NCI-H187 treated with DMSO at 0.1 percent for 48 hours (cell line): Measurements from ENCODE around the gene MMP10.
A peak's percentile ranks its signal among the peaks of the same experiment; 100 is the strongest.

Experiments used
- DNase-seq: peaks from one replicate; lab custom pipeline; 2025; lab: John Stamatoyannopoulos, UW

Gene MMP10

DNA sequence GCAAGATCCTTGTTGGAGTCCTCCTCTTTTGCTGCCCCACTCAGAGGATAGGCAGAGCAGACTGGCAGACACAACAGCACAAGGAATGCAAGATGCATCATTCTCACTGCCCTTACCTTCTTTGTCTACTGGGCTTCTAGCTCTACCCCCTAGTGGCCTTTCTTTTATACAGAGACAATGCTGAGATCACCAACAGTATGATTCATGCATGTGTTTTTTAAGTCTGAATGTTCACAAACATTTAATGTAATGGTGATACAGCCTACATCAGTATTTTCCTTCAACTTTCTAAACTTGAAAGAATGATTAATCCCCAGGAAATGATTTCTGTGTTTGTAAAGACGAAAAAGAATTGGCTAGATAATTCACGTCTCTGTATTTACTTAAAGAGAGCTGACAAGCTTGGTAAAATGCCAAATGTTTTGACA, at the start of gene MMP10:
Gene MMP10 (minus strand): TSS at position 138 of the 428 bp plus-strand sequence. CDS start 37 bp downstream, at position 101.
- DNase-seq = no peak

DNA sequence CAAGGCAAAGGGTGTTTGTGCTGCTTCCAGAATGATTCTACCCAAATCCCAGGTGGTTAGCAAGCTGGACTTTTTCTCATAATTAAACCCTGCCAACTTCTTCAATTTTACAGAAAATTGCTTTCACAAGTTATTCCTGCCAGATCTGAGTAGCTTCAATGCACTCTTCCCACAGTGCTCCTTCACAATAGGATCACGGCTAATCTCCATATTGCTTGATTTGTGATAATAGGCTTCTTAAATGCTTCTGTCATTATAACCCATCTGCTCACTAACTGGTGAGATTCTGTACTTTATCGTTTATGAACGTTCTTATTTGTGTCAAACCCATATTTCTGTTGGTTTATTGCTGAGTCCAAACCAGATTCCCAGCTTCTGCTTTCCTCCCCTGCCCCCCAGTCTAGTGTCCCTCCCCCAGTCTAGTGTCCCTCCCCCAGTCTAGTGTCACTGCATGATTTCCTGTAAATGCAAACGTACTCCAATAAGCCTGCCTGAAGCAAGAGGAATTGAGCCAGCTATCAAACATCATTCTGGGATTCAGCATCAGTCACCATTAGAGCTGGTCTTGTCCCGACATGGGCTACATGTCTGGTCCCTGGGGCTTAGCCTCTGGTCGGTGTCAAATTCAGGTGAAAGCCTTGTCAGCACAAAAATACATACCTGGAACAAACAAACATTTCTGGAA, 49.0 kb upstream of the MMP10 start:
- no peak for DNase-seq

DNA sequence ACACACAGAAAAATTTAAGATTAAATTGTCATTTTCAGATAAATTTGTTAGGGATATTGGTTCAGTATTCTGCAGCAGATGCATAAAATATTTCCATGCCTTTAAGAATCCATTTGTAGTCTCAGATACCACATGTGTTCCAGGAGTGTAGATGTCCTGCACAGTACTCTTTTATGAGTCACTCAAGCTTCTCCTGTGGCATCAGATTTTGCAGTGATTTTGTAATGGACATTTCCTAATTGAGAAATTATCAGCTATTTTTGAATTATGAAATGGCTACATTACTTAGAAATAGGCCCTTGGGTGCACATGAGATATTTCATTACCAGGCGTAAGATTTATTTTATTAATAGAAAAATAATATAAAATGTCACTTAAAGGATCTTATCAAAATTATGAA, 44.1 kb upstream of the MMP10 start:
- DNase-seq = no peak

- no peak for DNase-seq
Measured at GRCh38 chr11:102819491-102819890, 39.1 kb upstream of the MMP10 start.

- DNase-seq = no peak
Measured at GRCh38 chr11:102813484-102813883, 33.1 kb upstream of the MMP10 start.

- DNase-seq = no peak
Measured at GRCh38 chr11:102812188-102812587, 31.8 kb upstream of the MMP10 start.

GRCh38 chr11:102810950-102811660, 30.7 kb upstream of the MMP10 start:
- DNase-seq = peak; percentile 37

DNA sequence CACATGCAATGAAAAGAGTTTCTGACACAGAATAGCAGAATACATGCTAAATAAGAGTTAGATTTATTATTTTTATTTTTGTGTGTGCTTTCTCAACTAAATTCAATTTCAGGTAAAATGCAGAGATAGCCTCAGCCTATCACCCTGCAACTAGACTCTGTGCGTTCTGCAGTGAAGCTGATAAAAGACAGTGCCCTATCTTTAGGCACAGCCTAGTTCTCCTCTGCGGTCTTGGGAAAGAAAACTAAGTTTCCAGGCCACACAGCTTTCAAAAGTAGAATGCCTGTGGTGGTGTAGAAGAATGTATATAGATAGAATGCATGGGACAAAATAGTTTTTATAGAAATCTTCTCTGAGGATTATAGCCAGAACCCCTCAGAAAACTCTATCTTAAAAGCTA, 29.5 kb upstream of the MMP10 start:
- no peak for DNase-seq

GRCh38 chr11:102807921-102808320, 27.5 kb upstream of the MMP10 start:
- DNase-seq = no peak

DNA sequence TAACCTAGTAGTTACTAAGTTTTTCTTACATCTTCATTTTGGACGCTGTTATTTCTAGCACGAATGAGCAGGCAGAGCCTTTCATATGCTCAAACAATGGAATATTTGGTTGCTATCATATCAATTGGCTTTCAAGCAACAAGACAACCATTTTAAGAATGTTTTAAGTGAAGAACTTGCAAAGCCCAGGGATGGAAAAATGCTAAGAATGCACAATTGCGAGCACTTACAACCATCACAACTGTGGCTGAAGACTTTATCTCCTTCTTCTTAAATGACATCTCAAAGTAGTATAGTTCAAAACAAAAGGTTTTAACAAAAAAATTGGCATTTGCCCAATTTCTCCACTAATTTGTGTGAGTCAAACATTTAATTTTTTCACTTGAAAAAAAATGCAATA, 25.9 kb upstream of the MMP10 start:
- no peak for DNase-seq

DNA sequence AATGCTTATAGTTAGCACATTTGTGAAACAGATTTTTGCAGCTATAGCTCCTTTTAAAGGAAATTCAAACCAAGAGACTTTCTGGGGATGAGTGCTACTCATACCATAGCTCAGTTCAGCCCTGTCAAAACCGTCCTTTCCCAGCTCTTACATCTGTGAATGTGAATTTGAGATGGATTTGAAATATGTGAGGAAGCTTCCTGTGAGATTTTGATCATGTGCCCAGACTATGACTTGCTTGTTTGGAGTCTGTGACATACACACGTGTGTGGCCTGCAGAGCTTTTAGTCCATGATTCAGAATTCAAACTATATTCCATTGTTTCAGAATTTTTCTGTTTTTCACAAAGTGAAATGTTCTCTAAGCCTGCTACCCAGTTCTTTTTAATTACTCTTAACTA, 21.9 kb upstream of the MMP10 start:
- no peak for DNase-seq

GRCh38 chr11:102800767-102801166, 20.3 kb upstream of the MMP10 start:
- DNase-seq = no peak

- DNase-seq = no peak
Measured at GRCh38 chr11:102799681-102800340, 19.4 kb upstream of the MMP10 start.

GRCh38 chr11:102798012-102798746, 17.8 kb upstream of the MMP10 start, which contains the start of gene MMP1:
TSS of gene MMP1 (minus strand) at chr11:102798160. CDS start at chr11:102798092, 68 bp downstream.
- no peak for DNase-seq

DNA sequence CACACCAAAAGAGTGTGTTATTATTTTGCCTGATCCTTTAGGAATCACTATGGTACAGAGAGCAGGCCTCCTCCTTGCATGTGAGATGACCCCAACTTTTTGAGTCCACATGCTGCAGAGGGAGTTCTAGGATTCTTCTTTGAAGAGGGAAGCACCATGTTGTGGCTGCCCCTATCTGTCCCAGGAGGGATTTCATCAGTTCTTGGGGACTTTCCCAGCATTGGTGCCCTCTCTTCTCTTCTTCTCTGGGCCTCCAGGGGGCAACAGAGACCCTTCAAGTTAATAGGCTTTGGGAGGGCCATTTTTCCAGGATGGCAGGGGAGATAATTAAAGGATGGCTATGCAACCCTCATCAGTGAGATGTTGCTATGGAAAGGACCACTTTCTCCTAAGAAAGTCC, 14.0 kb upstream of the MMP10 start:
- no peak for DNase-seq

DNA sequence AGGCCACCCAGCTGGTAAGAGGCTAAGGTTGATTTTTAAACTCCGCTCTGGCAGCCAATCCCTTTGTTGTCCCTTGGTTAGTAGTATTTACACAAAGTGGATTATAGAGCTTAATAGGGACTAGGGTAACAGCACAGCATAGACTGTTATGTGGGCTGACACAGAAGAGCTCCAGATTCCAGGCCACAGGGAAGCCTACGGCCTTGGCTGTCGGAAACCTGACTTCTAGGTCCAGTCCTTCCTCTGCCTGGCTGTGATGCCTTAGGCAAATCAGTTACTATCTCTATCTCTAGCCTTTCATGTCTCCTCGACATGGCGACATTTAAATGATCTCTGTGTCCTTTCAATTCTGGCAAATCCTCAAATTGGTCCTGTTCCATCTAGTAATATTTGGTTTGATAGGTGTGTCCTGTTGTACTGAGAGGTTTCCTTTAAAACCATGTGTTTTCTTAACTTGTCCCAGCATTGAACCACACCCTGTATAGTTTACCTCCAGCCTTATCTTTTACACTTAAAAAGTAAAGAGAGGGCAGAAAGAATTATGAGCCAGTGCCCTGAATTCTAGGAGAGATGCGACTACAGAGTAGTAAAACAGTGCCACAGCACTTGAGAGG, 13.4 kb upstream of the MMP10 start:
- no peak for DNase-seq

GRCh38 chr11:102792604-102793003, 12.2 kb upstream of the MMP10 start:
- DNase-seq = no peak

DNA sequence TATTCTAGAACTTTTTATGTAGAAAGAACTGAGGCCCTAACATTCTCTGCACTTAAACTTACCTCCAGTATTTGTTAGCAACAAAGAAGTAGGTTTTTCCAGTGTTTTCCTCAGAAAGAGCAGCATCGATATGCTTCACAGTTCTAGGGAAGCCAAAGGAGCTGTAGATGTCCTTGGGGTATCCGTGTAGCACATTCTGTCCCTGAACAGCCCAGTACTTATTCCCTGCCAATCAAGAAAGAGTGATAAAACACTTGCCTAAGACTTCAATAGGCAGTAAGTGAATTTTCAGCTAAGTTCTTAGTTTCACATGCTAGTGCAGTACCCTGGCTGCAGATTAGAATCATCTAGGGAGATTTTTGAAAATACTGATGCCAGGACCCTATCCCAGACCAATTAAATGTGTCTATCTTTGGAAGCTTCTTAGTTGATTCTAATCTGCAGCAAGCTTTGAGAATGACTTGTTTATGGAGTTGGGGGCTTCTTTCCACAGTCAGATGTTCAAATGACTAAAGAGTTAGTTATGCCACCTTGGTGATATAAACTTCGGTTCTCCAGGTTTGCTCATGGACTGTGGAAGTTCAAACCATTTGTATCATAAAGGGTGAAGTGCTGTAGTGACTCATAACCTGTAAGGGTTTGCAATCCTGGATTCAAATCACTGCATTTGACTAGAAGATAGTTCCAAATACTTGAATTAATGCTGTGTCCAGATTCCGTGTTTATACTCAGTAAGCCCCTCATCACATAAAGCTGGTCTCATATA, 11.0 kb upstream of the MMP10 start:
- no peak for DNase-seq

GRCh38 chr11:102788334-102788995, 8.0 kb upstream of the MMP10 start:
- DNase-seq = no peak

- DNase-seq = no peak
Measured at GRCh38 chr11:102784380-102784779, 4.0 kb upstream of the MMP10 start.

DNA sequence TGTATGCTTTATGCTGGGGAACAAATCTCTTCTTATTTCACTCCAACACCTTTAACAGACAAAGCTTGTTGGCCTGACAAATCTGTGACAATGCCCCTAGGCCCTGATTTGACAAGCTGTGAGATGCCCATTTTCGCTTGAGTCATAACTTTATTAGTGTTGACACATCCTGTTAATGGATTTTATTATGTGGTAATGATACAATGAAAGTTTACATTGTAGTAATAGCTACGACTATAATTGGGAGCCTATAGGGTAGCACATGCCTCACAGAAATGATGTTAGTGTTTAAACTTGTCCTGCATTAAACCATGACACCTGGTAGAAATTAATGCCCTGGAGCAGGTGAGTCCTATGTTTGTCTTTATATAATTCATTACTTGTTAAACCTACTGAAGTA, 3.3 kb upstream of the MMP10 start:
- DNase-seq = no peak
